ENCODE results near the gene C12orf57.

C12orf57 gene

DNA sequence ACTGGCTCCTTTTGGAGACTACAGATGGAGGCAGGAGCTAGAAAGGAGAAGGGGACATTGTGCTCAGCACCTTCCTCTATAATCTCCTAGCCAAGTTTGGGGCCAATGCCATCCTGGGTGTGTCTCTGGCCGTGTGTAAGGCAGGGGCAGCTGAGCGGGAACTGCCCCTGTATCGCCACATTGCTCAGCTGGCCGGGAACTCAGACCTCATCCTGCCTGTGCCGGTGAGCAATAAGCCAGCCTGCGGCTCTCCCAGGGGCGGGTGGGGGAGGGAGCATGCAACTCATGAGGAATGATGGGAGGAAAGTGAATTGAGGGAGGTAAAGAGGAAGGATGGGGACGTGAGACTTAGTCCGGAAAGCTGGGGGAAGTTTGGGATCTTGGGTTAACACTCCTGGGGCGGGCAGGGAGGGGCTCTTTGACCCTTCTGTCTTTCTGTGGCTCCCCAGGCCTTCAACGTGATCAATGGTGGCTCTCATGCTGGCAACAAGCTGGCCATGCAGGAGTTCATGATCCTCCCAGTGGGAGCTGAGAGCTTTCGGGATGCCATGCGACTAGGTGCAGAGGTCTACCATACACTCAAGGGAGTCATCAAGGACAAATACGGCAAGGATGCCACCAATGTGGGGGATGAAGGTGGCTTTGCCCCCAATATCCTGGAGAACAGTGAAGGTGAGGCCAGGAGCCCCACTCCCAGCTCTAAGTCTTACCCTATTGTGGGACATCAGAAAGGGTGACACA lies 26.2 kb upstream of the C12orf57 start:
- DNase-seq, result no peak

DNA sequence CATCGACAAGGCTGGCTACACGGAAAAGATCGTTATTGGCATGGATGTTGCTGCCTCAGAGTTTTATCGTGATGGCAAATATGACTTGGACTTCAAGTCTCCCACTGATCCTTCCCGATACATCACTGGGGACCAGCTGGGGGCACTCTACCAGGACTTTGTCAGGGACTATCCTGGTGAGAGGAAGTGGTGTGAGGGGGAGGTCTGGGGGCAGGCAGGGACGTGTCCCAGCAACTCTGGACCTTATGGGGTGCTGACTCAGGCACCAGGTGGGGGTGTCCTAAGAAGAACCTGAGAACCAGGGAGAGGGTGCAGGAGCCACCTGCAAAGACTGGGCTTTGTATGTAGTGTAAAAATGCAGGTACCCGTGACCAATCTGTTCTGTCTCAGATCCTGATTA lies 24.2 kb upstream of the C12orf57 start:
- DNase-seq, result no peak

DNA sequence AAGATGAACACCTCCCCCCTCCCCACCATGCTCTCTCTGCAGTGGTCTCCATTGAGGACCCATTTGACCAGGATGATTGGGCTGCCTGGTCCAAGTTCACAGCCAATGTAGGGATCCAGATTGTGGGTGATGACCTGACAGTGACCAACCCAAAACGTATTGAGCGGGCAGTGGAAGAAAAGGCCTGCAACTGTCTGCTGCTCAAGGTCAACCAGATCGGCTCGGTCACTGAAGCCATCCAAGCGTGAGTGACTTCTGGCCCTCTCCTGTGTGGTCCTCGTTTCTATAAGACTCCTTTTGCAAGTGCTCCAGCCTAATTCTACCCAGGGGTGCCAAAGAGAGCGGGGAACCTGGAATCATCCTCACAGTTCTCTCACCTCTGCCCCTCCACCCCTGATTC lies 22.3 kb upstream of the C12orf57 start:
- no peak for DNase-seq

DNA sequence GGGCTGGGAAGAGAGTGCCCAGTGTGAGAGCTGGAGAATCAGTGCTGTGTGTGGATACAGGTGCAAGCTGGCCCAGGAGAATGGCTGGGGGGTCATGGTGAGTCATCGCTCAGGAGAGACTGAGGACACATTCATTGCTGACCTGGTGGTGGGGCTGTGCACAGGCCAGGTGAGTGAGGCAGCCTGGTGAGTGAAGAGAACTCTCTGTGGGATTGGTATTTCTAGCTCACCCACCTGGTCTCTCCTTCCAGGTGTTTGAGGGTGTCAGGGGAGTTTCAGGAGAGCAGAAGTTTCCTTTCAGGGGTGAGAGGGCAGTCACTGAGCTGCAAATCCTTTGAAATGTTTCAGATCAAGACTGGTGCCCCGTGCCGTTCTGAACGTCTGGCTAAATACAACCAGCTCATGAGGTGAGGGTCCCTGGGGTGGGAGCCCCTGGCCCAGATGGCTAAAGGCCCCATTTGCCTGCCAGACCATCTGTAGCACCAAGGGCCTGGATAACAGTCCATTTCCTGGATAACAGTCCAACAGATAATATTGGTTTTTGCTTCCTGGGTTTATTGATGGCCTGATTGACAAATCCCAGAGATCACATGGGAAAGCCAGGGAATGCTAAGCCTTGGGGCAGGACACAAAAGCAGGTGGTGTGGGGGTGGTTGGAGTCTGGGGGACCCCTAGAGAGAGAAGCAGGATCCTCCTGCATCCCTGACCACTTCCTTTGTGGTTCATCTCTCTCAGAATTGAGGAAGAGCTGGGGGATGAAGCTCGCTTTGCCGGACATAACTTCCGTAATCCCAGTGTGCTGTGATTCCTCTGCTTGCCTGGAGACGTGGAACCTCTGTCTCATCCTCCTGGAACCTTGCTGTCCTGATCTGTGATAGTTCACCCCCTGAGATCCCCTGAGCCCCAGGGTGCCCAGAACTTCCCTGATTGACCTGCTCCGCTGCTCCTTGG lies 21.6 kb upstream of the C12orf57 start:
- no peak for DNase-seq

DNA sequence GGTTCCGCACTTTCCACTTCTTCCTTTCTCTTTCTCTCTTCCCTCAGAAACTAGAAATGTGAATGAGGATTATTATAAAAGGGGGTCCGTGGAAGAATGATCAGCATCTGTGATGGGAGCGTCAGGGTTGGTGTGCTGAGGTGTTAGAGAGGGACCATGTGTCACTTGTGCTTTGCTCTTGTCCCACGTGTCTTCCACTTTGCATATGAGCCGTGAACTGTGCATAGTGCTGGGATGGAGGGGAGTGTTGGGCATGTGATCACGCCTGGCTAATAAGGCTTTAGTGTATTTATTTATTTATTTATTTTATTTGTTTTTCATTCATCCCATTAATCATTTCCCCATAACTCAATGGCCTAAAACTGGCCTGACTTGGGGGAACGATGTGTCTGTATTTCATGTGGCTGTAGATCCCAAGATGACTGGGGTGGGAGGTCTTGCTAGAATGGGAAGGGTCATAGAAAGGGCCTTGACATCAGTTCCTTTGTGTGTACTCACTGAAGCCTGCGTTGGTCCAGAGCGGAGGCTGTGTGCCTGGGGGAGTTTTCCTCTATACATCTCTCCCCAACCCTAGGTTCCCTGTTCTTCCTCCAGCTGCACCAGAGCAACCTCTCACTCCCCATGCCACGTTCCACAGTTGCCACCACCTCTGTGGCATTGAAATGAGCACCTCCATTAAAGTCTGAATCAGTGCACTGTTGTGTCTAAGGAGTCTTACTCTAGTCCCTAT lies 20.7 kb upstream of the C12orf57 start:
- DNase-seq, result no peak

DNA sequence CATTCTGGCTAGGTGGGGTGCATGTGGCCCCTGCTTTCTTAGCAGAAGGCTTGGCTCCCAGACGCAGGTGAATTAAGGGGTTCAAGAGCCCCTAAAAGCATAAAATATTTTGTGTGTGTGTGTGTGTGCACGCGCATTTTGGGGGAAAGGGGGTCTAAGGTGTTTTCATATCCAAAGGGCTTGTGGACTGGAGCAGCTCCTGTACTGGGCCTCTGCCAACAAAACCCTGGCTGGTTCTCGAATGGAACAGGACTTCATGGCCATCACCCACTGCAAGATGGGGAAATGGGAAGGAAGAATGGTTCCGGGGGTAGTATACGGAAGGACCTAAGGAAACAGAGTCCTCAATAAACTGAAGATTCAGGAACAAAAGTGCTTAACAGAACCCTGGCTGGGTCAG lies 20.0 kb upstream of the C12orf57 start:
- no peak for DNase-seq

DNA sequence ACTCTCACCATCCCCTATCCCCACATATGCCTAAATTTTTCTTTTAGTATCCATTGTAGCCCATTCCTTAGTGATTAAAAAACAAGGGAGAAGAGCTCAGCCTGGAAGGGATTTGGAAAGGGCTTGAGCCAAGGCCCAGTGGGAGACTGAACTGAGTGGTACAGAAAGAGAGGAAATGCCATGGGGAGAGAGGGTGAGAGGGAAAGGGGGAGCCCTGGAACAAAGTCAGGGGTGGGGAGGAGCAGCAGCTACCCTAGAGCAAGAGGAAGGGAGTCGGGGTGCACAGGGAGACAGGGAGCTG lies 18.6 kb upstream of the C12orf57 start:
- DNase-seq, result peak in 1 of 3 experiments; percentile 58

DNA sequence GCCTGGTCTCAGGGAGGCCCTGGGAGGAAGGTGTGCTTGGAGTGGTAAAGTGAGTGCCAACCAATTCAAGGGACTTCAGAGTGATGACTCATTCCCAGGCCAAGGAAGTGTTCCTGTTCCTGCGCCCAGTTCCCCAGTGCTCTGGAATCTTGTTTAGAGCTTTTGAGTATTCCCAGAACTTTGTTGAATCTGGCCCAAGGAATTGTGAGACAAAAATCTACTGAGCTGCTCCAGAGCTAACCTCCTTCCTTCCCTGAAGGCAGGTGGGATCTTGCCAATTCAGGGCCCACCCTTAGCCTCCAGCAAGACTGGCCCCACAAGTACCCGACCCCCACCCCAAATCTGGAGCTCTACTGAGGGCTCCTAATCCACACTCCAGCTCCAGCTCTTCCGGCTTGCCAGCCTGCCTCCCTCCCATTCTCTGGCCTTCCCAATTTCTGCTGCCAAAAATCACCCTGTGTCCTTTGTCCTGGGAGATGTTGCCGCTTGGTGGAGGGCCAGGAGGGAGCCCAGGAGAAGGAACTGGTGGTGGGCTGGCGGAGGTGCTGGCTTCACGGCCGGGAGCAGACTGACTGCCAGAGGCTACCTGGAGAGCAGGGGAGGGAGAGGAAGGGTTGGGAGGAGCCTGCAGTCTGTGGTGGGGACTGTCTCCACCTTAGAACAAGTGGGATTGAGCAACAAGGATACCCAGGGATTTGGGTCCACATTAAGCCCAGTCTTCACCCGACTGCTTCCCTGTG lies 18.1 kb upstream of the C12orf57 start:
- peak in 2 of 3 experiments; percentile 46 to 49 for DNase-seq

DNA sequence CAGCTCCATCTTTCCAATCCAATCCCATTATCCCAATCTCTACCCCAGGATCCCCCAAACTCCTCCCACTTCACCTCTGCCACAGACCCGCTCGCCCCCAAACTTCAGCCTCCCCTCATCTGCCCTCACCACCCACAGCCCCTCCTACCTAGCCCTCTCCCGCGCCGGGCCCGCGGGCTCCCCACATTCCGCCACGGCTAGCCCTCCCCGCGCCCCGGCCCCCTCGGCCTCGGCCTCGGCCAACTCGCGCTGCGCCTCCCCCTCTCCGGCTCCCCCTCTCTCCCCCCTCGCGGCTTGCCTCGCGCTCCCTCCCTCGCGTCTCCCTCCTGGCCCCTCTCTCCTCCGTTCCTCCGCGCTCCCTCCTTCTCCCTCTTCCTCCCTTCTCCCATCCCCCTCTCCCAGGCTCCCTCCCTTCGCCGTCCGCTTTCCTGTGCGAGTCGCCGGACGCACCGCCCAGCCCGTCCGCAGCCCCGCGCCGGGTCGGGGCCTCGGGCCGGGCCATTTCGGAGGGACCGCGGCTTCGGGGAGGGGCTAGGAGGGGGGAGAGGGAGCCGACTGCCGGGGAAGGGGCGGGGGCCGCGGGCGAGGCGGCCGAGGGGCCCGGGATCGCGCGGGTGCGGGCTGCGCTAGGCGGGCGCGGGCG lies 16.3 kb upstream of the C12orf57 start, which contains the start of gene ATN1:
Gene ATN1, plus strand, starts transcription at position 581 of the 643 bp plus-strand sequence. CDS start 6,043 bp downstream, outside the sequence.
- DNase-seq, result peak; percentile 52 to 86 (median 85)

DNA sequence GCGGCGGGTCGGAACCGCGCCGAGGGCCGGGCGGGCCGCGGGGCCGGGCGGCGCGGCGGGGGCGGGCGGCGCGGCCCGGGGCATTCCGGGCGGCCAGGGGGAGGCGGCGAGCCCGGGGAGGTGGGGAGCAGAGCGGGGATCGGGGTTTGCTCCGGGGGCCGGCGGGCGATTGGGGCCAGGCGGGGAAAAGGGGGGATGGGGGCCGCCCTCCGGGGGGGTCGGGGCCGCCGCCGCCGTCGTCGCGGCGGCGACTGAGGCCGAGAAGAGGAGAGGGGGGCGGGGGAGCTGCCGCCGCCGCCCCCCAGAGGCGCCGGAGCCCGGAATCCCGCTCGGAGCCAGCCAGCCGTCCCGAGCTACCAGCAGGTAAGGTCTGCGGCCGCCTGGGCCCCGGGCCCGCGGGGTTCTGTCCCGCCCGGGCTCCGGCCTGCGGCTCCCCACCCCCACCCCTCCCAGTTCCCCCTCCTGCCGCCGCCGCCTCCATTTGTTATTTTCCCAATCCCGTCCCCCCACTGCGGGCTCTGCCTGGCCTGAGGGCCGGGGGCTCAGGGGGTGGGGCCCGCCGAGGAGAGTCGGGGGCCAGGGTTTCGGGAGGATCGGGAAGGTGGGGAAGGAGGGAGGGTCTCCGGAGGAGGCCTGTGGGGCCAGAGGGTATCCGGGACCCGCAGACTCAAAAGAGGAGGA lies 15.7 kb upstream of the C12orf57 start:
- peak in 2 of 3 experiments; percentile 62 to 63 for DNase-seq

DNA sequence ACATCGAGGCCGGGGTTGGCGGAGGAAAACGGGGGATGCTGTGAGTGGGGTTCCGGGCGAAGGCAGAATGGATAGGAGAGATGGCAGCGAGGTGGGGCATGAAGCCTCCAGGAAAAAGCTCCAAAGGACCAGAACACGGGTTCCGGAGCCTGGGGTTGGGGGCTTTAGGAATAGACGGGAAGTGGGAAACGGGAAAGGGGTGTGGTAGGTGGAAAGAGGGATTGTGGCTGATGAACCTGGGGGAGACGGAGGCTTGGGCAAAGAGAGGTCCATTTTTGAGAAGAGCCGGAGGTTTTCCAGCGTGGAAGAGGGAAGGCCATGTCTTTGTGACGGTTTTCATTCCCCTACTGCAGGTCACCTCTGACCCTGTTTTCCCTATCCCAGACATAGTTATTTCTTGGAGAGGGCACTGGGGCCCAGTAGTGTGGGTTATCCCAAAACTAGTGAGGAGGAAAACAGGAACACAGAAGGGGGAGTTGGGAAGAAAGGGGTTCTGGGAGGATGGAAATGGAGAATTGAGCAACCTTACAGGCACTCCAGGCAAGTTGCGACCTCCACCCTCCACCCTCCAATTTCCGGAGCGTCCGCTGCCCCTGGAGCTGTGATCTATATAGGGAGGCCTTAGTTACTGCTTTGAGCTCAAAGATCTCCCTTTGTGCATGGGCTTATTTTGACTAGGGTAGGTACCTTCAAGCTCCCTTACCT lies 15.0 kb upstream of the C12orf57 start:
- DNase-seq, result peak in 2 of 3 experiments; percentile 35 to 63

DNA sequence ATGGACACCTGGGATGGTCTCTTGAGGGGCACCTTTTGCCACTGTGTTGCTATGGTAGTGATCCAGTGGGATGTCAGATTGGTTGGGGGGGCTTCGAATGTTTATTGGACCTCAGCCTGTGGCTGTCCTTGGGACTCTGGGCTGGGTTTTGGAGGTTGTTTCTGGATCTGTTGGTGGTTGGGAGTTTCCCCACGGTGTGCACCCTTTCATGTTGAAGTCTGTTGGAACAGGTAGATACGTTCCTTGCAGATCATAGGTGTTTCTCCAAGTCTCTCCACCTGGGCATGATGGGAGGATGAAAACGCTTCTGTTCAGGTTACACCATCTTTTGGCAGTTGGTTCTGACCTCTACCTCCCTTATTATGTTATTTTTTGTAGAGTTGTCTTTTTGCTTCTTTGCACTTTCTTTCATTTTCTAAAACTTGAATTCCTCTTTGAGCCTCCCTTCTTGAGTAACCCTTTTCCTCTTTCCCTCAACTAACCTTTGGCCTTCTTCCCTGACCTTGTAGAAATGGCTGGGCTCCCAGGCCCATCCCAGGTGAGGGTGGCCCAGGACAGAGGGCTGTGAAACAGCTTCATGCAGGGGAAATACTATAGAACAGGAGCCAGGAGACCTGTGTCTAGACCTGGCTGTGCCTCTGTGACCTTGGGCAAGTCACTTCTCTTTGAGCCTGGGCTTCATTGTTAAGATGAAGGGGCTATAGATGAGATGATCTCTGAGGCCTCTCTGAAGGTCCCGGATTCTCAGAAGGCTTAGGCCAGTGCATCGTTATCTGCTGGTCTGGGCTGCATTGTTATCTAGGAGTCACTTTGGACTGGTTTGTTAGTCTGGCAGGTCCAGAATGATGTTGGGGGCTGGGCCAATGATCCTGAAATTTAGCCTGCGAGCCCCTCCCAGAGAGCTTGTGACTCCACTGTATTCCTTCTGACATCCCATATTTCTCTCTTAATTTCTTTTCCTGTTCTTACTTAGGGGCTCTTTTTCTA lies 14.1 kb upstream of the C12orf57 start:
- no peak for DNase-seq

DNA sequence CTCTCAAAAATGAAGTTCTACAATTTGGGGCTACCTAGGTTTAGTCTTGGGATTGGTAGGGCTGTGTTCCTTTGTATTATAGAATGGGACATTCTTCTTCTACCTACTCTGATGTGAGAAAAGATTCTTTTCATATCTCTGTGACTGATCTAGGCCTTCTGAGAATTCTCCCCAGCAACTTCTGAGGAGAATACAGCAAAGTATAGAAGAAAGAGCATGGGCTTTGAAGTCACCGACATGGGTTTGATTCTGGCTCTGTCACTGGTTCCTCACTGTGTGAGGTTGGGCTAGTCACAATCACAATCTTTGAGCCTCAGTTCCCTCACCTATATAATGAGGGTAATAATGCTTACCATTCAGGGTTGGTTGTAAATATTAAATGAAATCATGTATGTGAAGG lies 11.1 kb upstream of the C12orf57 start:
- no peak for DNase-seq

DNA sequence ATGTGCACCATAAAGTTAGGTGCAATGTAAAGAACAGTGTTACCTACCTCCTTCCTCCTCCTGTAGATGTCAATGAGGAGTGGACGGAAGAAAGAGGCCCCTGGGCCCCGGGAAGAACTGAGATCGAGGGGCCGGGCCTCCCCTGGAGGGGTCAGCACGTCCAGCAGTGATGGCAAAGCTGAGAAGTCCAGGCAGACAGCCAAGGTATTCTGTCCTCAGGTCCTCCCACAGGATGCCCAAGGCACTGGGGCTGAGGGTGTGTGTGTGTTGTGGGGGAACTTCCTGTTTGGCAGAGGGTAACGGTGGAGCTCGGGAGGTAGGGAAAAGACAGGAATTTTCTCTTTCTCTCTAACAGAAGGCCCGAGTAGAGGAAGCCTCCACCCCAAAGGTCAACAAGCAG lies 9.7 kb upstream of the C12orf57 start:
- no peak for DNase-seq

DNA sequence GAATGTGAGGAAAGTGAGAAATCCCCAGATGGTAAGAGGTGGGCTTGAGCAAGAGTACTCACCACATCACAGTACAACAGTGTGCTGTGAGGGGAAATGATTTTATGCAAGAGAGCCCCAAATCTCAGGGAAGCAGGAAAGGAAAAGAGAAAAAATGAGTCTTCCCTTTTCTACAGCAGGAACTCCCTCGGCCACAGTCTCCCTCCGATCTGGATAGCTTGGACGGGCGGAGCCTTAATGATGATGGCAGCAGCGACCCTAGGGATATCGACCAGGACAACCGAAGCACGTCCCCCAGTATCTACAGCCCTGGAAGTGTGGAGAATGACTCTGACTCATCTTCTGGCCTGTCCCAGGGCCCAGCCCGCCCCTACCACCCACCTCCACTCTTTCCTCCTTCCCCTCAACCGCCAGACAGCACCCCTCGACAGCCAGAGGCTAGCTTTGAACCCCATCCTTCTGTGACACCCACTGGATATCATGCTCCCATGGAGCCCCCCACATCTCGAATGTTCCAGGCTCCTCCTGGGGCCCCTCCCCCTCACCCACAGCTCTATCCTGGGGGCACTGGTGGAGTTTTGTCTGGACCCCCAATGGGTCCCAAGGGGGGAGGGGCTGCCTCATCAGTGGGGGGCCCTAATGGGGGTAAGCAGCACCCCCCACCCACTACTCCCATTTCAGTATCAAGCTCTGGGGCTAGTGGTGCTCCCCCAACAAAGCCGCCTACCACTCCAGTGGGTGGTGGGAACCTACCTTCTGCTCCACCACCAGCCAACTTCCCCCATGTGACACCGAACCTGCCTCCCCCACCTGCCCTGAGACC lies 8.2 kb upstream of the C12orf57 start:
- no peak for DNase-seq

DNA sequence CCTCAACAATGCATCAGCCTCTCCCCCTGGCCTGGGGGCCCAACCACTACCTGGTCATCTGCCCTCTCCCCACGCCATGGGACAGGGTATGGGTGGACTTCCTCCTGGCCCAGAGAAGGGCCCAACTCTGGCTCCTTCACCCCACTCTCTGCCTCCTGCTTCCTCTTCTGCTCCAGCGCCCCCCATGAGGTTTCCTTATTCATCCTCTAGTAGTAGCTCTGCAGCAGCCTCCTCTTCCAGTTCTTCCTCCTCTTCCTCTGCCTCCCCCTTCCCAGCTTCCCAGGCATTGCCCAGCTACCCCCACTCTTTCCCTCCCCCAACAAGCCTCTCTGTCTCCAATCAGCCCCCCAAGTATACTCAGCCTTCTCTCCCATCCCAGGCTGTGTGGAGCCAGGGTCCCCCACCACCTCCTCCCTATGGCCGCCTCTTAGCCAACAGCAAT lies 7.6 kb upstream of the C12orf57 start:
- DNase-seq, result no peak

DNA sequence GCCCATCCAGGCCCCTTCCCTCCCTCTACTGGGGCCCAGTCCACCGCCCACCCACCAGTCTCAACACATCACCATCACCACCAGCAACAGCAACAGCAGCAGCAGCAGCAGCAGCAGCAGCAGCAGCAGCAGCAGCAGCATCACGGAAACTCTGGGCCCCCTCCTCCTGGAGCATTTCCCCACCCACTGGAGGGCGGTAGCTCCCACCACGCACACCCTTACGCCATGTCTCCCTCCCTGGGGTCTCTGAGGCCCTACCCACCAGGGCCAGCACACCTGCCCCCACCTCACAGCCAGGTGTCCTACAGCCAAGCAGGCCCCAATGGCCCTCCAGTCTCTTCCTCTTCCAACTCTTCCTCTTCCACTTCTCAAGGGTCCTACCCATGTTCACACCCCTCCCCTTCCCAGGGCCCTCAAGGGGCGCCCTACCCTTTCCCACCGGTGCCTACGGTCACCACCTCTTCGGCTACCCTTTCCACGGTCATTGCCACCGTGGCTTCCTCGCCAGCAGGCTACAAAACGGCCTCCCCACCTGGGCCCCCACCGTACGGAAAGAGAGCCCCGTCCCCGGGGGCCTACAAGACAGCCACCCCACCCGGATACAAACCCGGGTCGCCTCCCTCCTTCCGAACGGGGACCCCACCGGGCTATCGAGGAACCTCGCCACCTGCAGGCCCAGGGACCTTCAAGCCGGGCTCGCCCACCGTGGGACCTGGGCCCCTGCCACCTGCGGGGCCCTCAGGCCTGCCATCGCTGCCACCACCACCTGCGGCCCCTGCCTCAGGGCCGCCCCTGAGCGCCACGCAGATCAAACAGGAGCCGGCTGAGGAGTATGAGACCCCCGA lies 7.0 kb upstream of the C12orf57 start:
- peak in 1 of 3 experiments; percentile 60 for DNase-seq

All from NCI-H1417 (cell line).